ENCODE results near the gene MAPKAPK5.

The MAPKAPK5 gene

GRCh38 chr12:111925171-111925570, 83.1 kb downstream of the MAPKAPK5 start:
- H3K4me2 ChIP-seq (ENCODE audit: low read depth, low read length, poor library complexity, severe bottlenecking): no peak overlapping the region
- H2AFZ ChIP-seq (ENCODE audit: low read length): no peak overlapping the region
- no peak overlapping the region for H3K4me3 ChIP-seq (ENCODE audit: low read length, poor library complexity, severe bottlenecking)
- no peak overlapping the region for H3K9ac ChIP-seq (ENCODE audit: low read depth, low read length, poor library complexity, severe bottlenecking)
- no peaks in the 10 kb centered on the region for H3K36me3 ChIP-seq (ENCODE audit: insufficient read depth, low read length)
- H4K20me1 ChIP-seq (ENCODE audit: insufficient read depth, low read length, poor library complexity, severe bottlenecking): no peaks in the 10 kb centered on the region
- H3F3A ChIP-seq (ENCODE audit: low read depth): no peaks in the 10 kb centered on the region
- H3K4me1 ChIP-seq (ENCODE audit: insufficient read depth, low read length, poor library complexity, severe bottlenecking): no peaks in the 10 kb centered on the region
- no peaks in the 10 kb centered on the region for H3K9me3 ChIP-seq (ENCODE audit: insufficient read depth, low read depth, low read length)
- no peaks in the 10 kb centered on the region for H3K27me3 ChIP-seq (ENCODE audit: insufficient read depth, low read length, poor library complexity, severe bottlenecking)
- TF ChIP-seq CTCF (conservative IDR thresholded peaks at IDR 0.05; ENCODE audit: low read length): no peak
- TF ChIP-seq EZH2phosphoT487 (IDR thresholded peaks at IDR 0.05; ENCODE audit: borderline replicate concordance): no peak
- H3K79me2 ChIP-seq (ENCODE audit: insufficient read depth, low read length): no peaks in the 10 kb centered on the region
- no peaks in the 10 kb centered on the region for H3K9me2 ChIP-seq (replicated peaks; ENCODE audit: low read depth, low read length)

- Histone ChIP-seq H3K36me3 (ENCODE audit: insufficient read depth, low read length) (no peaks in the 10 kb centered on the region), H3K27me3 (ENCODE audit: insufficient read depth, low read length, poor library complexity, severe bottlenecking) (no peaks in the 10 kb centered on the region), H3F3A (ENCODE audit: low read depth) (no peaks in the 10 kb centered on the region), H2AFZ (ENCODE audit: low read length) (no peak overlapping the region), H3K79me2 (ENCODE audit: insufficient read depth, low read length) (no peaks in the 10 kb centered on the region), H3K9ac (ENCODE audit: low read depth, low read length, poor library complexity, severe bottlenecking) (no peak overlapping the region), H3K4me1 (ENCODE audit: insufficient read depth, low read length, poor library complexity, severe bottlenecking) (no peaks in the 10 kb centered on the region), H3K4me2 (ENCODE audit: low read depth, low read length, poor library complexity, severe bottlenecking) (no peak overlapping the region), H4K20me1 (ENCODE audit: insufficient read depth, low read length, poor library complexity, severe bottlenecking) (no peaks in the 10 kb centered on the region), H3K9me3 (ENCODE audit: insufficient read depth, low read depth, low read length) (no peaks in the 10 kb centered on the region), H3K9me2 (replicated peaks; ENCODE audit: low read depth, low read length) (no peaks in the 10 kb centered on the region), H3K4me3 (ENCODE audit: low read length, poor library complexity, severe bottlenecking) (no peak overlapping the region)
- TF ChIP-seq CTCF (conservative IDR thresholded peaks at IDR 0.05; ENCODE audit: low read length) (no peak), EZH2phosphoT487 (IDR thresholded peaks at IDR 0.05; ENCODE audit: borderline replicate concordance) (no peak)
Observed at GRCh38 chr12:111926631-111927030, 84.6 kb downstream of the MAPKAPK5 start.

GRCh38 chr12:111927346-111927745, 85.3 kb downstream of the MAPKAPK5 start:
- H3K27me3 ChIP-seq (ENCODE audit: insufficient read depth, low read length, poor library complexity, severe bottlenecking): no peaks in the 10 kb centered on the region
- H3K9me2 ChIP-seq (replicated peaks; ENCODE audit: low read depth, low read length): no peaks in the 10 kb centered on the region
- H3K79me2 ChIP-seq (ENCODE audit: insufficient read depth, low read length): no peaks in the 10 kb centered on the region
- H3F3A ChIP-seq (ENCODE audit: low read depth): no peaks in the 10 kb centered on the region
- no peaks in the 10 kb centered on the region for H3K9me3 ChIP-seq (ENCODE audit: insufficient read depth, low read depth, low read length)
- no peak overlapping the region for H3K4me3 ChIP-seq (ENCODE audit: low read length, poor library complexity, severe bottlenecking)
- H3K36me3 ChIP-seq (ENCODE audit: insufficient read depth, low read length): no peaks in the 10 kb centered on the region
- no peak overlapping the region for H3K9ac ChIP-seq (ENCODE audit: low read depth, low read length, poor library complexity, severe bottlenecking)
- H2AFZ ChIP-seq (ENCODE audit: low read length): no peak overlapping the region
- no peak overlapping the region for H3K4me2 ChIP-seq (ENCODE audit: low read depth, low read length, poor library complexity, severe bottlenecking)
- H4K20me1 ChIP-seq (ENCODE audit: insufficient read depth, low read length, poor library complexity, severe bottlenecking): no peaks in the 10 kb centered on the region
- TF ChIP-seq EZH2phosphoT487 (IDR thresholded peaks at IDR 0.05; ENCODE audit: borderline replicate concordance) (no peak), CTCF (conservative IDR thresholded peaks at IDR 0.05; ENCODE audit: low read length) (no peak)
- H3K4me1 ChIP-seq (ENCODE audit: insufficient read depth, low read length, poor library complexity, severe bottlenecking): no peaks in the 10 kb centered on the region

Measured in Loucy (cell line).